OCI-LY3 (cell line): ENCODE measurements around the gene MVK.

ENCODE experiments used
- EZH2phosphoT487 ChIP-seq: fragments of 200-600 bp; shearing (Covaris generic); IDR thresholded peaks from 2 replicates; pipeline ENCODE4 v1.6.1; 2018; ENCODE audit warnings: antibody characterized with exemption, mixed run types, low read depth
- TF ChIP-seq, protein P1 (sequence below): fragments of 200-600, 300-600 bp; sonication (generic); IDR thresholded peaks from 2 replicates; pipeline ENCODE4 v1.5.1; 2014; ENCODE audit warnings: antibody characterized with exemption, low read length, low read depth

DNA sequence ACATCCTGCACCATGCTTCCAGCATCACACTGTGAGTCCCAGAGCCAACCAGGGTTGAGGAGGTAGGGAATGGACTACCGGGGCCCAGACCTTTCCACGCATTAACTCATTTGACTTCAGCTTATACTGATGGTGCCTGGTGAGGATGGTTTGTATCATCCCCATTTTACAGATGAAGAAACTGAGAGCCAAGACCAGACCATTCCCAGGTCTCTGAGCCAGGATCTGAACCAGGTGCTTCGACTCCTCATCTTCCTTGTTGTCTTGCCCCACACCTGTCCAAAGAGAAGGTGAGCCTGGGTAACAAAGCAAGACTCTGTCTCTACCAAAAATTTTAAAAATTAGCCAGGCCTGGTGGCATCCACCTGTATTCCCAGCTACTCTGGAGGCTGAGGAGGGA, 64.4 kb downstream of the MVK start:
- TF ChIP-seq, protein P1, sequence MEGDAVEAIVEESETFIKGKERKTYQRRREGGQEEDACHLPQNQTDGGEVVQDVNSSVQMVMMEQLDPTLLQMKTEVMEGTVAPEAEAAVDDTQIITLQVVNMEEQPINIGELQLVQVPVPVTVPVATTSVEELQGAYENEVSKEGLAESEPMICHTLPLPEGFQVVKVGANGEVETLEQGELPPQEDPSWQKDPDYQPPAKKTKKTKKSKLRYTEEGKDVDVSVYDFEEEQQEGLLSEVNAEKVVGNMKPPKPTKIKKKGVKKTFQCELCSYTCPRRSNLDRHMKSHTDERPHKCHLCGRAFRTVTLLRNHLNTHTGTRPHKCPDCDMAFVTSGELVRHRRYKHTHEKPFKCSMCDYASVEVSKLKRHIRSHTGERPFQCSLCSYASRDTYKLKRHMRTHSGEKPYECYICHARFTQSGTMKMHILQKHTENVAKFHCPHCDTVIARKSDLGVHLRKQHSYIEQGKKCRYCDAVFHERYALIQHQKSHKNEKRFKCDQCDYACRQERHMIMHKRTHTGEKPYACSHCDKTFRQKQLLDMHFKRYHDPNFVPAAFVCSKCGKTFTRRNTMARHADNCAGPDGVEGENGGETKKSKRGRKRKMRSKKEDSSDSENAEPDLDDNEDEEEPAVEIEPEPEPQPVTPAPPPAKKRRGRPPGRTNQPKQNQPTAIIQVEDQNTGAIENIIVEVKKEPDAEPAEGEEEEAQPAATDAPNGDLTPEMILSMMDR = no peak
- TF ChIP-seq EZH2phosphoT487 = no peak
